Measurements from ENCODE around the gene GNA15. TPM values are rescaled to one million over a fixed set of nuclear protein-coding genes. Genes with fewer than 3 reads are reported as not detected.

Gene GNA15
- total and polyA plus RNA-seq, 2 of the 8 experiments (the other 6 are each of a cell fraction or from before 2014, with no cell fraction given): 0.26 to 0.45 TPM

DNA sequence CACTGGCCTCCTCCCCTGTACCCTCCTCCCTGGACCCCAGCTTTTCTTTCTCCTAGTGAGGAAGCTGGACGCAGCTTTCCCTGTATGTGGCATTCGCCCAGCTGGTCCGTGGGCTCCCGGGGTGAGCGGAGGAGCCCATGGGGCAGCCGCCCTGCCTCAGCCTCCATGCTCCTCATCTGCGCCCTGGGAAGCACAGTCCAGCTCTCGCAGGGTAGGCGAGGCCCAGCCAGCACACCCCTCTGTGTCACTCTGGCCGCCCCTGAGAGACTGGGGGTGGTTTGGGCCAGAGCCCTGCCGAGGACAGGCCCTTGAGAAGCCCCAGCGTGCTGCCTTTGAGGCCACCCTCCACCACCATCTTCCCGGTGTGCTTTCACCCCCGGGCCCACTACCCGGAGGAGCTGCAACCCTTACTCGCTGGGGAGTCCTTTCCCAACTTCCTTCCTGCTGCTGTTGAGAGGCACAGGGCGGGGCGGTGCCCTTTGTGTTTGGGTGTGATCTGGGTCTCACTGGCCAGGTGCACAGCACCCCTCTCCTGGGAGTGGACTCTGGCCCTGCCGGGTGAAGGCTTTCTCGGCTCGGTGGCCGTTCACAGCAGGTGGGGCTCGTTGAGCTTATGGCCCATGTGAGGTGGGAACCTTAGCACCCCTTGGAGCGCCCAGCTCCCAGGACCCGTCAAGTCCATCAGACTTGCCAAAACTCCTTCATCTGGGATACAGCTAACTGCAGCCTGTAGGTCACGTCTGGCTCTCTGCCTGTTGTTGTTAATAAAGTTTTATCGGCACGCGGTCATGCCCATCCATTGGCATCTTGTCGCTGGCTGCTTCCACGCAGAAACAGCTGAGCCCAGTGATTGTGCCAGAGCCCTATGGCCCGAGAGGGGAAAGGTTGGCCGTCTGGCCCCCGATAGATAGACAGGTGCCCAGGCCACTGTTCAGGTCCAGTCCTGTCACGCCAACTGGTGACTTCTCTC lies 53.1 kb downstream of the GNA15 start:
- Histone ChIP-seq H3K79me1 (ENCODE audit: low read depth, low read length) (peaks cover 42% of the 10 kb centered on the region), H2AK5ac (ENCODE audit: low read depth, low read length) (no peak overlapping the region), H3K4me1 (replicated peaks in 1 of 4; ENCODE audit: control insufficient read depth in 3 of 4, insufficient read depth in 4 of 4, low read length in 3 of 4) (peaks cover 0 to 16% (median 10%) of the 10 kb centered on the region in 4 experiments; a peak in 6 of 7 replicates), H4K91ac (replicated peaks; ENCODE audit: insufficient read length, low read length) (no peak overlapping the region), H3K18ac (ENCODE audit: extremely low read depth, low read length) (no peak overlapping the region), H3K14ac (ENCODE audit: insufficient read length) (no peak overlapping the region), H2BK12ac (ENCODE audit: low read depth, low read length) (no peak overlapping the region), H3K9ac (replicated peaks in 1 of 4; ENCODE audit: extremely low read depth in 1 of 4, low read depth in 3 of 4, low read length in 3 of 4) (no peak overlapping the region; a peak in 1 of 7 replicates), H3K4ac (replicated peaks; ENCODE audit: insufficient read length, low read depth, low read length) (no peak overlapping the region), H3K23ac (ENCODE audit: insufficient read length) (no peak overlapping the region), H3K23me2 (ENCODE audit: low read depth, low read length) (peaks cover 8% of the 10 kb centered on the region; the same call in 1 of the 2 replicates), H3K79me2 (ENCODE audit: control insufficient read depth in 1 of 2, insufficient read depth in 2 of 2, low read length in 2 of 2) (peaks cover 13 to 67% of the 10 kb centered on the region in 2 experiments), H3K9me3 (ENCODE audit: insufficient read depth in 2 of 2, low read depth in 1 of 2, low read length in 1 of 2) (no peaks in the 10 kb centered on the region), H3K4me3 (ENCODE audit: extremely low read depth in 1 of 4, insufficient read depth in 2 of 4, low read depth in 3 of 4, low read length in 4 of 4) (no peak overlapping the region), H2BK5ac (ENCODE audit: low read depth, low read length) (no peak overlapping the region), H3K36me3 (ENCODE audit: control insufficient read depth in 2 of 4, insufficient read depth in 4 of 4, low read length in 3 of 4) (peaks cover 0 to 5% (median 3%) of the 10 kb centered on the region in 4 experiments; a peak in 2 of 8 replicates), H2BK20ac (ENCODE audit: low read length) (no peak overlapping the region), H4K20me1 (replicated peaks in 1 of 2; ENCODE audit: control insufficient read depth in 1 of 2, insufficient read depth in 2 of 2, low read length in 2 of 2) (peaks cover 34 to 41% of the 10 kb centered on the region in 2 experiments), H3K4me2 (ENCODE audit: insufficient read depth in 1 of 2, low read depth in 2 of 2, low read length in 2 of 2) (no peak overlapping the region), H4K8ac (ENCODE audit: extremely low read depth, insufficient read depth, low read length) (no peak overlapping the region; the same call in 1 of the 2 replicates), H4K5ac (ENCODE audit: insufficient read length, low read depth, low read length) (no peak overlapping the region), H2BK15ac (ENCODE audit: low read length) (no peak overlapping the region), H2BK120ac (replicated peaks; ENCODE audit: low read depth, low read length) (no peak overlapping the region), H3K27me3 (replicated peaks in 1 of 4; ENCODE audit: control insufficient read depth in 3 of 4, extremely low read depth in 1 of 4, insufficient read depth in 3 of 4, low read length in 3 of 4) (no peaks in the 10 kb centered on the region), H3K56ac (replicated peaks; ENCODE audit: insufficient read length, low read depth, low read length) (no peak overlapping the region), H3K27ac (ENCODE audit: low read depth, low read length) (no peak overlapping the region), H2AFZ (ENCODE audit: low read length) (no peak overlapping the region)
- WGBS, 2 experiments (ENCODE audit: extremely low coverage in 1 of 2, insufficient coverage in 1 of 2, insufficient read length in 1 of 2, insufficient replicate concordance in 2 of 2, low coverage in 1 of 2, low lambda C conversion rate in 2 of 2, missing lambda C conversion rate in 1 of 2): 88% methylated on average over 35 of the region's 35 CpGs; no CpG with 5 or more reads in 1 of the 2 experiments
- ChIA-PET POLR2A (ENCODE audit: partially characterized antibody) (interaction anchor here (1.0 to 1.7 kb wide), 3 partner anchors 14 to 22 kb away, joined by 4 to 6 read pairs (median 4); no protein-coding TSS in a partner anchor), CTCF (ENCODE audit: partially characterized antibody) (interaction anchor here (0.6 to 2.5 kb wide), 6 partner anchors 21 to 238 kb away, joined by 3 to 14 read pairs (median 3); no protein-coding TSS in a partner anchor)
- DNase-seq (ENCODE audit: low read depth in 1 of 2, low spot score in 2 of 2) (no peak), FAIRE-seq (no peak)
- TF ChIP-seq, protein P1, sequence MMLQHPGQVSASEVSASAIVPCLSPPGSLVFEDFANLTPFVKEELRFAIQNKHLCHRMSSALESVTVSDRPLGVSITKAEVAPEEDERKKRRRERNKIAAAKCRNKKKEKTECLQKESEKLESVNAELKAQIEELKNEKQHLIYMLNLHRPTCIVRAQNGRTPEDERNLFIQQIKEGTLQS (IDR thresholded peaks at IDR 0.05; ENCODE audit: insufficient read depth, low read depth, low read length): no peak
- TF ChIP-seq KDM1A (IDR thresholded peaks at IDR 0.05; ENCODE audit: borderline replicate concordance, low read length): no peak
